IMR-90 (cell line): ENCODE results near the gene PCNX2. TPM values are rescaled to one million over a fixed set of nuclear protein-coding genes. Genes with fewer than 3 reads are reported as not detected.

Experiments
- ATAC-seq: fragments of 200-7000 bp; cut with Tn5 transposase; 2 replicates; pipeline ENCODE4 v1.9.1; 2020; ENCODE audit warnings: low read depth, mild to moderate bottlenecking, moderate library complexity
- BruUV-seq: library from RNA; stranded (reverse); fragments of 400-500 nt; replicated peaks from 2 replicates; lab custom pipeline; 2021; lab: Mats Ljungman, UMichigan
- CTCF ChIA-PET: fragments of 300-600 bp; formaldehyde crosslinking; extraction: SDS; loops from one replicate; lab custom pipeline; 2021; ENCODE audit warnings: antibody characterized with exemption; lab: Yijun Ruan, JAX
- POLR2A ChIA-PET: fragments of 300-600 bp; sonication (Branson Sonifier 250); formaldehyde crosslinking; loops from one replicate; lab custom pipeline; 2022; ENCODE audit warnings: antibody characterized with exemption; ENCODE audit not compliant: unreplicated experiment; lab: Charles Lee
- DNase-seq: peaks from one replicate; pipeline ENCODE4 v3.0.0; 2013
- H2AFZ ChIP-seq: replicated peaks from 2 replicates; pipeline ENCODE3; 2013; ENCODE audit warnings: low read length, mild to moderate bottlenecking; ENCODE audit not compliant: poor library complexity
- H2AK5ac ChIP-seq: 2 replicates; pipeline ENCODE4 v1.6.1; 2013; ENCODE audit warnings: low read depth, low read length, inconsistent platforms
- H2AK9ac ChIP-seq: replicated peaks from 2 replicates; pipeline ENCODE3; 2013; ENCODE audit warnings: mild to moderate bottlenecking, low read depth, low read length, moderate library complexity; ENCODE audit not compliant: poor library complexity
- H2BK120ac ChIP-seq: 2 replicates; pipeline ENCODE4 v1.6.1; 2013; ENCODE audit warnings: low read depth, low read length, inconsistent platforms
- H2BK15ac ChIP-seq: 3 replicates; pipeline ENCODE4 v1.6.1; 2013; ENCODE audit warnings: low read depth, low read length, inconsistent platforms
- H2BK20ac ChIP-seq: 2 replicates; pipeline ENCODE4 v1.6.1; 2013; ENCODE audit warnings: low read depth, mild to moderate bottlenecking, inconsistent platforms, low read length, moderate library complexity
- H2BK5ac ChIP-seq: 2 replicates; pipeline ENCODE4 v1.6.1; 2013; ENCODE audit warnings: mild to moderate bottlenecking, low read depth, low read length, inconsistent platforms; ENCODE audit not compliant: poor library complexity, severe bottlenecking
- H3K14ac ChIP-seq: replicated peaks from 2 replicates; pipeline ENCODE4 v1.6.1; 2013; ENCODE audit warnings: low read depth, low read length, inconsistent platforms
- H3K18ac ChIP-seq: 2 replicates; pipeline ENCODE4 v1.6.1; 2013; ENCODE audit warnings: low read depth, low read length, control low read depth
- H3K23ac ChIP-seq: 2 replicates; pipeline ENCODE4 v1.6.1; 2013; ENCODE audit warnings: low read depth, low read length, inconsistent platforms
- H3K27ac ChIP-seq: 2 replicates; pipeline ENCODE4 v1.5.1; 2013; ENCODE audit warnings: mild to moderate bottlenecking, control low read depth, low read length; ENCODE audit not compliant: insufficient read depth
- H3K27me3 ChIP-seq: 2 replicates; pipeline ENCODE4 v1.6.1; 2013; ENCODE audit warnings: low read length; ENCODE audit not compliant: control insufficient read depth, insufficient read depth
- H3K36me3 ChIP-seq: 2 replicates; pipeline ENCODE4 v1.6.1; 2013; ENCODE audit warnings: low read length, mixed read lengths; ENCODE audit not compliant: control insufficient read depth, insufficient read depth
- H3K4ac ChIP-seq: 2 replicates; pipeline ENCODE4 v1.6.1; 2013; ENCODE audit warnings: low read depth, low read length, inconsistent platforms
- H3K4me1 ChIP-seq: 2 replicates; pipeline ENCODE4 v1.6.1; 2013; ENCODE audit warnings: low read length, mixed read lengths; ENCODE audit not compliant: control insufficient read depth, insufficient read depth
- H3K4me2 ChIP-seq: 2 replicates; pipeline ENCODE4 v1.6.1; 2013; ENCODE audit warnings: low read depth, mild to moderate bottlenecking, control low read depth, low read length, moderate library complexity
- H3K4me3 ChIP-seq: 2 replicates; pipeline ENCODE4 v1.5.1; 2013; ENCODE audit warnings: low read depth, mild to moderate bottlenecking, control low read depth, low read length, moderate library complexity; ENCODE audit not compliant: insufficient read depth
- H3K56ac ChIP-seq: 2 replicates; pipeline ENCODE4 v1.6.1; 2013; ENCODE audit warnings: low read length, inconsistent platforms; ENCODE audit not compliant: insufficient read depth; ENCODE audit errors: extremely low read depth
- H3K79me1 ChIP-seq, 2 experiments: 2 replicates each; pipeline ENCODE4 v1.6.1; 2013; ENCODE audit warnings: low read length in 2 of 2, inconsistent platforms in 1 of 2, low read depth in 1 of 2
- H3K9ac ChIP-seq: 2 replicates; pipeline ENCODE4 v1.6.1; 2013; ENCODE audit warnings: low read depth, low read length, control low read depth
- H3K9me1 ChIP-seq: 2 replicates; pipeline ENCODE4 v1.6.1; 2013; ENCODE audit warnings: low read length, inconsistent platforms; ENCODE audit not compliant: insufficient read depth
- H3K9me3 ChIP-seq: 2 replicates; pipeline ENCODE4 v1.6.1; 2013; ENCODE audit warnings: low read length; ENCODE audit not compliant: control insufficient read depth, insufficient read depth
- H4K20me1 ChIP-seq: 2 replicates; pipeline ENCODE4 v1.6.1; 2013; ENCODE audit warnings: low read length, inconsistent platforms; ENCODE audit not compliant: insufficient read depth
- H4K5ac ChIP-seq: 2 replicates; pipeline ENCODE4 v1.6.1; 2013; ENCODE audit warnings: mild to moderate bottlenecking, low read depth, low read length, control low read depth
- H4K8ac ChIP-seq, 2 experiments: 2 replicates each; pipeline ENCODE4 v1.6.1; 2013; ENCODE audit warnings: low read depth in 2 of 2, low read length in 2 of 2, control low read depth in 1 of 2, inconsistent platforms in 1 of 2
- H4K91ac ChIP-seq: 2 replicates; pipeline ENCODE4 v1.6.1; 2013; ENCODE audit warnings: low read depth, low read length, inconsistent platforms; ENCODE audit not compliant: insufficient read depth
- CTCF ChIP-seq: conservative IDR thresholded peaks from 2 replicates; pipeline ENCODE4 v1.5.1; 2012; ENCODE audit warnings: mild to moderate bottlenecking, low read depth, low read length, improper control_type of control experiment
- MAZ ChIP-seq: IDR thresholded peaks from 2 replicates; pipeline ENCODE4 v1.6.1; 2012; ENCODE audit warnings: low read depth, mild to moderate bottlenecking, low read length, improper control_type of control experiment, moderate library complexity, borderline replicate concordance
- RAD21 ChIP-seq: IDR thresholded peaks from 2 replicates; pipeline ENCODE4 v1.6.1; 2012; ENCODE audit warnings: low read length, improper control_type of control experiment
- SMC3 ChIP-seq: fragments of 150-350 bp; IDR thresholded peaks from 2 replicates; pipeline ENCODE4 v1.6.1; 2016; ENCODE audit warnings: low read depth, mild to moderate bottlenecking, antibody characterized with exemption, low read length, moderate library complexity
- WGBS, 2 experiments: methylation state at CpG; one replicate each; pipeline versions ENCODE4 v1.1.5 to v1.1.7; 2013; ENCODE audit warnings: missing lambda C conversion rate in 2 of 2; ENCODE audit not compliant: insufficient read length in 1 of 2; ENCODE audit errors: extremely low coverage in 2 of 2; 5-methylcytosine and 5-hydroxymethylcytosine counted together
- dilution Hi-C: fragments of 300-500 bp; cut with HindIII; formaldehyde crosslinking; loops from one replicate; pipeline ENCODE4 v1.14.3; 2018; ENCODE audit warnings: low sequenced_read_pairs; ENCODE audit not compliant: unreplicated experiment
- in situ Hi-C: fragments of 300-500 bp; cut with MboI; formaldehyde crosslinking; loops from 3 replicates; pipeline ENCODE4 v1.14.3; 2019; ENCODE audit warnings: low sequenced_read_pairs, inconsistent platforms, mixed read lengths
- intact Hi-C: fragments of 100-400 bp; cut with micrococcal nuclease; formaldehyde crosslinking; loops from 2 replicates; pipeline ENCODE4 v1.10.0; 2022
- polyA plus RNA-seq, 3 experiments: library from polyadenylated mRNA; depleted of rRNA; stranded (reverse); fragments of >200 nt; gene quantifications; 2 replicates each; pipeline ENCODE4 v1.2.3, GENCODE V29; 2012; ENCODE audit warnings: low replicate concordance in 1 of 3
- total RNA-seq: library from RNA; depleted of rRNA; stranded (reverse); fragments of >200 nt; gene quantifications from 2 replicates; pipeline ENCODE4 v1.2.3, GENCODE V29; 2012

The PCNX2 gene
- total and polyA plus RNA-seq, 2 of the 4 experiments (the other 2 are of a cell fraction) = 15.9 to 22.6 TPM

- no TSS peak for BruUV-seq
- TF ChIP-seq SMC3 (0 out of 2 replicates have a peak, but pooled peaks have one; percentile 29), CTCF (peak; percentile 30; the same call in 1 of the 2 replicates), RAD21 (peak; percentile 37), MAZ (no peak)
- Histone ChIP-seq H2AFZ (peak overlapping the region; percentile 9), H3K79me1 (no peaks in the 10 kb centered on the region), H3K56ac (no peak overlapping the region), H2BK5ac (no peak overlapping the region), H2AK9ac (no peak overlapping the region), H3K9me1 (no peaks in the 10 kb centered on the region), H3K4me2 (no peak overlapping the region), H2BK120ac (0 out of 2 replicates have a peak overlapping the region, but pooled peaks have one; percentile 35), H4K8ac (no peak overlapping the region), H3K27ac (no peak overlapping the region), H4K5ac (no peak overlapping the region), H3K9ac (no peak overlapping the region), H3K14ac (no peak overlapping the region), H2BK20ac (peak overlapping the region; percentile 47; the same call in 1 of the 2 replicates), H4K91ac (0 out of 2 replicates have a peak overlapping the region, but pooled peaks have one; percentile 27), H3K4ac (peak overlapping the region; percentile 46; the same call in 1 of the 2 replicates), H3K4me3 (no peak overlapping the region), H3K18ac (no peak overlapping the region), H3K36me3 (0 out of 2 replicates have a peak, but pooled peaks cover 2% of the 10 kb centered on the region), H3K9me3 (no peaks in the 10 kb centered on the region), H2BK15ac (0 out of 3 replicates have a peak overlapping the region, but pooled peaks have one; percentile 72), H3K27me3 (no peaks in the 10 kb centered on the region), H4K20me1 (no peaks in the 10 kb centered on the region), H3K4me1 (peaks cover 11% of the 10 kb centered on the region), H2AK5ac (peak overlapping the region; percentile 50), H3K23ac (no peak overlapping the region)
- no CpG with 5 or more reads among the region's 12 CpGs for WGBS, 2 experiments
- intact Hi-C loops = loop anchor here (2.0 kb wide), 1 partner anchor 394 kb away; the partner anchor contains the start of gene SIPA1L2
- ChIA-PET CTCF (no interaction called here), POLR2A (no interaction called here)
- peak; percentile 30 for DNase-seq
- ATAC-seq = no peak
- dilution Hi-C loops = no loop called here
- in situ Hi-C loops = no loop called here
These were observed 270.4 kb downstream of the PCNX2 start for GRCh38 chr1:233025157-233025556.
